ENCODE results near the gene ASPRV1. TPM values are rescaled to one million over a fixed set of nuclear protein-coding genes. Genes with fewer than 3 reads are reported as not detected.
A peak's percentile ranks its signal among the peaks of the same experiment; 100 is the strongest.

The ASPRV1 gene
- total RNA-seq, 1 donor from 2014 or later = 0.08 TPM

DNA sequence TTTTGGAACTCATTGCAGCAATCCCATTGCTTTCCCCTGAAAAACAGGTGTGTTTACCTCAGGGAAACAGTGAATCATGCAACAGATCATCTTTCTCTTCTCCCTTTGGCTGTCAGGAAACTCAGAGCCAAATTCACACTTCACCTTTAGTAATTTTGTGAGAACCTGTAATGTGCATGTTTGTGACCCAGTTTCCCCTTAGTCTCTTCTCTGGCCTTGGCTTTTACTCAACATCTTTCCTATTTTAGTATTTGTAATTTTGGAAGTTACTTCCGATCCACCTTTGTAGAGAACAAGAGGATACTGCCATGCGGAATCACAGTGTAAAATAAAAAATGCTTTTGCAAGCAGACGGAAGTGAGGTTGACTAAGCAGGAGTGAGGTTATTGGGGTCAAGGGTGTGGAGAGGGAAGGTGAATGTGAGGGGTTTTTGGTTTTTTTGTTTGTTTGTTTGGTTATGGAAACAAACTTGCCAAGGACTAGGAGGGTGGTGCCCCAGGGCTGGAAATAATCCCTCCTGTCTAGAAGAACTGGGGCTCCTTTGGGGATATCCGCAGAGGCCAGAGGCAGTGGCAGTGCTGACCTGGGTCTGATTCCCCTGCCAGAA lies 14.0 kb downstream of the ASPRV1 start:
- no peaks in the 10 kb centered on the region for H3K36me3 ChIP-seq (ENCODE audit: control insufficient read depth, insufficient read depth, low read length)
- TF ChIP-seq, protein P1, sequence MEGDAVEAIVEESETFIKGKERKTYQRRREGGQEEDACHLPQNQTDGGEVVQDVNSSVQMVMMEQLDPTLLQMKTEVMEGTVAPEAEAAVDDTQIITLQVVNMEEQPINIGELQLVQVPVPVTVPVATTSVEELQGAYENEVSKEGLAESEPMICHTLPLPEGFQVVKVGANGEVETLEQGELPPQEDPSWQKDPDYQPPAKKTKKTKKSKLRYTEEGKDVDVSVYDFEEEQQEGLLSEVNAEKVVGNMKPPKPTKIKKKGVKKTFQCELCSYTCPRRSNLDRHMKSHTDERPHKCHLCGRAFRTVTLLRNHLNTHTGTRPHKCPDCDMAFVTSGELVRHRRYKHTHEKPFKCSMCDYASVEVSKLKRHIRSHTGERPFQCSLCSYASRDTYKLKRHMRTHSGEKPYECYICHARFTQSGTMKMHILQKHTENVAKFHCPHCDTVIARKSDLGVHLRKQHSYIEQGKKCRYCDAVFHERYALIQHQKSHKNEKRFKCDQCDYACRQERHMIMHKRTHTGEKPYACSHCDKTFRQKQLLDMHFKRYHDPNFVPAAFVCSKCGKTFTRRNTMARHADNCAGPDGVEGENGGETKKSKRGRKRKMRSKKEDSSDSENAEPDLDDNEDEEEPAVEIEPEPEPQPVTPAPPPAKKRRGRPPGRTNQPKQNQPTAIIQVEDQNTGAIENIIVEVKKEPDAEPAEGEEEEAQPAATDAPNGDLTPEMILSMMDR (IDR thresholded peaks at IDR 0.05; ENCODE audit: insufficient read depth, low read length, poor library complexity, severe bottlenecking) = no peak
- H3K27me3 ChIP-seq (ENCODE audit: control insufficient read depth, insufficient read depth, low read length) = peaks cover 5% of the 10 kb centered on the region
- DNase-seq (ENCODE audit: low read depth) = no peak
- H3K4me3 ChIP-seq (ENCODE audit: low read depth, low read length) = no peak overlapping the region

DNA sequence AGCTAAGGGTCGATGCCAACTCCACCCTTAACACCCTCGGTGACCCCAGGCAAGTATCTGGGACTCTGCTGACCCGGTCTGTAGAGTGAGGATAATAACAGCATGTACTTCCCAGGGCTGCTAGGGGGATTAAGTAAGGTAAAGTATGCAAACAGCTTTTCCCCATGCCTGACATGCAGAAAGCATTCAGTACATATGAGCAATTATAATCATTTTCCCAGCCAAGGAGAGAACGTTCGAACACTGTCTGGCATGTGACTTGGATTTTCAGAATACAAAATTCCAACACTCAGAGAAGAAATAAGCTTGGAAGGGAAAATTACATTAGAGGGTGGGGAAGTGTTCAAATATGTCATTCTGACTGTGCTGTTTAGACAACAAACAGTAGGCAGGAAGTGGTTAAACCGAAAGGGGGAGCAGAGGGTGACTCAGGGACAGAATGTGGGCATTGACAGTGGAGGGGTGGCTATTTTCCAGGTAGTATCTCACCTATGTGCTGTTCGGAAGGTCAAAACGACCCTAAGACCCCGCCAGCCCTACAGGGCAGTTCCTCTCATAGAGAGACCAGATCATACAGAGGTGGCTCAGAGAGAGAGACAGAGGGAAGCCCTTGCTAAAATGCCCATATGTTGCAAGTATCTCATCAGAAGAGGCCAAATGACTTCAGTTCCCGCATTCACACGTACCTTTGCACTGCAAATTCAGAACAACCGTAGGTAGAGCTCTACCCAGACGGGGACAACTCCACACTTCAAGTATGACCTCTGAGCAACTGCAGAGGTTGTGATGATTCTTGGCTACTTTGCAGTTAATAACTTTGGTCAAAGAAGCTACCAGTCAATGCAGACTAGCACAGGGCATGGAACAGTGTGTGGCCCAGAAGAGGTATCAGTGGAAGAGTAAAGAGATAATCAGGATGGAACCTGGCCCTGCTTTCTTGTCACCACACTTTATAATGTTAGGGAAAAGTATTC lies 14.8 kb downstream of the ASPRV1 start:
- Histone ChIP-seq H3K4me3 (ENCODE audit: low read depth, low read length) (no peak overlapping the region), H3K27me3 (ENCODE audit: control insufficient read depth, insufficient read depth, low read length) (peaks cover 5% of the 10 kb centered on the region), H3K36me3 (ENCODE audit: control insufficient read depth, insufficient read depth, low read length) (no peaks in the 10 kb centered on the region)
- peak; percentile 21 for DNase-seq (ENCODE audit: low read depth)
- TF ChIP-seq, protein P1 (IDR thresholded peaks at IDR 0.05; ENCODE audit: insufficient read depth, low read length, poor library complexity, severe bottlenecking) = no peak

DNA sequence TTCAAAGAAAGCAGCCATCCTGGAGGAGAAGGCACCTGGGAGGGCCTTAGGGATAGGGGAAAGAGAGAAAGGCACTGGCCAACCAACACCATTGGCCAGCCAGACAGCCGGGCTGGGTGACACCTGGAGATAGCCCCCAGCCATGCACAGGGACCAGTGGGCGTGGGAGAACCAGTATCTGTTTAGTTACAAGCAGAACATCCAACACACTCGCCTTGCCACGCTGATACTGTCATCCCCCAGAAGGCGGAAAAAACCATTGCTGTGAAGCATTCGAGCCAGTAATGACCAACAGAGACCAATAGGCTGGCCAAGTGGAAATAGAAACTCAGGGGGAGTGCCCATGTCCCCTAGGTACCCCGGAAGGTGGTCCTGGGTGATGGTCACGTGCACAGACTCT lies 15.5 kb downstream of the ASPRV1 start:
- Histone ChIP-seq H3K27me3 (ENCODE audit: control insufficient read depth, insufficient read depth, low read length) (peaks cover 5% of the 10 kb centered on the region), H3K36me3 (ENCODE audit: control insufficient read depth, insufficient read depth, low read length) (no peaks in the 10 kb centered on the region), H3K4me3 (ENCODE audit: low read depth, low read length) (no peak overlapping the region)
- DNase-seq (ENCODE audit: low read depth) = no peak
- TF ChIP-seq, protein P1 (IDR thresholded peaks at IDR 0.05; ENCODE audit: insufficient read depth, low read length, poor library complexity, severe bottlenecking) = no peak

DNA sequence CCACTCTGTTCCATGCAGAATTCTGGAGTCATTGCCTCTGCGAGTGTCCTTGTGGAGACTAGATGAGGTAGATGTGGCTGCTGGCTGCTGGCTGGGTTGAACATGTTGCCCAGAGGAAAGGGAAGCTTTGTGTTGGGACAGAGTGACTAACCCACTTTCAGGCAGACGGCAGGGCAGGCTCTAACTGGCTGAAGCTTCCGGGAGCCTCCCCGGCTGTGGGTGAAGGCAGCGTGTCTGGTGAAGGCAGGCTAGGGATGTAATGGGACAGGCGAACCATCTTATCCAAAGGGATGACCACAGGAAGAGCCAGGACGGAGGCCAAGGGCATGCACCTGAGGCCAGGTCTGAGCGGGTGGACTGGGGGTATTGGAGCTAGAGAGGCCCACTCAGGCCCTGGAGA lies 16.0 kb downstream of the ASPRV1 start:
- TF ChIP-seq, protein P1 (IDR thresholded peaks at IDR 0.05; ENCODE audit: insufficient read depth, low read length, poor library complexity, severe bottlenecking) = no peak
- peaks cover 5% of the 10 kb centered on the region for H3K27me3 ChIP-seq (ENCODE audit: control insufficient read depth, insufficient read depth, low read length)
- no peaks in the 10 kb centered on the region for H3K36me3 ChIP-seq (ENCODE audit: control insufficient read depth, insufficient read depth, low read length)
- H3K4me3 ChIP-seq (ENCODE audit: low read depth, low read length) = no peak overlapping the region
- DNase-seq (ENCODE audit: low read depth) = no peak

DNA sequence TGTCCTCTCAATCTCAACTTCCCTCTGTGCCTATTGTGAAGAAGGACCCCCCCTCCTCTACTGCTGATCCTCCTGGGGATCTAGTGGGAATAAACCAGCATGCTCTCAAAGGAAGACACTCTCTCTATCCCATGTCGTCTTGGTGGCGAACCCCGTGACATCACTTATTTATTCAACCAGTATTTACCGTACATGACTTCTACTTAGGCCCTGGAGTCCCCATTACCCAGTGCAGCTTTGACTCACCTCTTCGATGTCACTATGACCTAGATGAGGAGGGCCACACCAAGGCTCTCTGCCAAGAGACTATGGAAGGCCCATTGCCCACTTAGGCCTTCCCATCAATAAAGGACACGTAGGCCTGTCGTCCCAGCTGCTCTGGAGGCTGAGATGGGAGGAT lies 16.7 kb downstream of the ASPRV1 start:
- peaks cover 5% of the 10 kb centered on the region for H3K27me3 ChIP-seq (ENCODE audit: control insufficient read depth, insufficient read depth, low read length)
- H3K4me3 ChIP-seq (ENCODE audit: low read depth, low read length) = no peak overlapping the region
- TF ChIP-seq, protein P1 (IDR thresholded peaks at IDR 0.05; ENCODE audit: insufficient read depth, low read length, poor library complexity, severe bottlenecking) = no peak
- DNase-seq (ENCODE audit: low read depth) = no peak
- no peaks in the 10 kb centered on the region for H3K36me3 ChIP-seq (ENCODE audit: control insufficient read depth, insufficient read depth, low read length)

Measured in kidney epithelial cell (primary cell).